GM19240 (cell line): ENCODE measurements around the gene SPSB1.
"Not testable (repeated sequence)": the region's sequence is repeated elsewhere in the genome, so short reads cannot be mapped to it uniquely, and the experiment has no call there.

Experiments used
- DNase-seq: peaks from one replicate; pipeline ENCODE4 v3.0.0; 2011; ENCODE audit warnings: low spot score; ENCODE audit not compliant: insufficient read length

Gene SPSB1

DNA sequence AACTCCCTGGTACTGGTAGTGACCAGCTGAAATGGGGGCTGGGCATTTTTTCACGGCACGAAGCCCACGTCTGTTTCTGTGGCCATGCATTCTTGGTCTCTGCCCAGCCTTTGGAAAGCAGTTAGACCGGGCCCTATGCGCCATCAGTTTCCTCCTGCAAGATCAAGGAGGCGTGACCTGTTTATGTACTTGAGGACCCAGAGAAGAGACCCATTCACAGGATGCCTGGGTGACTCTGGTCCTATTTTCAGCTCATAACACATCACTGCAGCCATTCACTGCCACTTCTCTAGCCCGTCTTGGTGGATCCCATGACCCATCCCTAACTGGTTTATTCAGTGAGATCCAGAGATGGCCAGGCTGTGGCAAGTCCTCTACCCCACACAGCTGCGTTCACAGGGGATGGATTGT, 70.4 kb downstream of the SPSB1 start:
- no peak for DNase-seq

DNA sequence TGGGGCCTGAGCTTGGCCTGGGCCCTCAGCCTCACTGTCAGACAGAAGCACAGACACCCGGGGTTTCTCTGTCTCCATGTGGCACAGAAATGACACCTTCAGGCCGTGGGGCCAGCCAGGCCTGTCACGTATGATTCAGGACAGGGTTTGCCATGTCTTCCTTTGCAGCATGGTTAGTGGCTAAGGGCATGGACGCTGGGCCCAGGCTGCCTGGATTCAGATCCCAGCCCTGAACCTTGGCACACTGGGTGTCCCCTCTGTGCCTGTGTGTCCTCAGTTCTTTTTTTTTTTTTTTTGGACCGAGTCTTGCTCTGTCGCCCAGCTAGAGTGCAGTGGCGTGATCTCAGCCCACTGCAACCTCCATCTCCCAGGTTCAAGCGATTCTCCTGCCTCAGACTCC, 73.6 kb downstream of the SPSB1 start:
- DNase-seq, result no peak

DNA sequence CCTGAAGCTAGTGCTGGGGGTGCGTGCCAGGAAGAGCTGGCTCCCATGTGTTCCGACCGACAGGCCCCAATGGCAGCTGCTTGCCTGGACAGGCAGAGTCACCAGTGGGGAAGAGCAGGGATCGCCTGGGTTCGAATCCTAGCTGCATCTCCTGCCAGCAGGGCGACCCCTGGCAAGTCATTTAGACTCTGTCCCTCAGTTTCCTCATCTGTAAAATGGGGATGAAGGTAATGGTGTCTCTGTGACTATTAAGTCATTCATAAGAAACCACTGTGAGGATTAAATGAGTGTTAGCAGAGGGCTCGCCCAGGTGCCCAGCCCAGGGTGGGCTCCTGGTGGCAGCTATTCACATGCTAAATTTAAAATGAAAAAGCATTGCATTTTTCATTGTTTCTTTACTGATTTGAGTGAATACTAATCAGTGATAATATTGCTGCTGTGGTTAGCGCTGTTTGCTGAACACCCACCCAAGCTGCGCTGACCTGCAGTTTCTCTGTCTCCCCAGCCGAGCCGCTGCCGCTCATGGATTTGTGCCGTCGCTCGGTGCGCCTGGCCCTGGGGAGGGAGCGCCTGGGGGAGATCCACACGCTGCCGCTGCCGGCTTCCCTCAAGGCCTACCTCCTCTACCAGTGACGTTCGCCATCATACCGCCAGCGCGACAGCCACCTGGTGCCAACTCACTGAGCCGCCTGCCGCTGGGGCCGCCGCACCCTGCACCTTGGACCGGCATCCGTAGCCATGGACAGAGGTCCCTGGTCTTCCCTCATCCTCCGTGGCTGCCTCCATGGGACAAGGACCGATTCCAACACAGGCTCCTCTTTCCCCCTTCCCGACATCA, 74.5 kb downstream of the SPSB1 start:
- DNase-seq, result no peak

DNA sequence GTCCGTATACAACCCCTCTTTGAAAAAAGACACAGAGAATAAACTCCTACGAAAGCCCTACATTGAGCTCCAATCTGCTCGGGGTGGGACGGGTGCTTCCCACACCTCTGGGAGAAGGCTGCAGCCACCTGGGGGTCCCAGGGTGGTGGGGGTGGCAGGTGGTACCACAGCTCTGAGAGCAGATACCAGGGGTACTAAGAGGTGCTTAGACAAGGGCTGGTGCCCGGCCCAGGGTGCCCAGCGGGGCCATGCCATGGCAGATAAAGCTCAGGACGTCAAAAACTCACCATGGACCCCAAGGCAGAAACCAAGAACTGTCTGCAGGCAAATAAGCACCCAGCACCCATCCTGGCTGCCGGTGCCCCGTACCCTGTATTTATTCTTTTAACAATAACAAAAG, 75.1 kb downstream of the SPSB1 start:
- DNase-seq, result no peak

- no peak for DNase-seq
Measured at GRCh38 chr1:9368356-9368755, 75.7 kb downstream of the SPSB1 start.

- DNase-seq, result no peak
Measured at GRCh38 chr1:9369964-9370788, 77.5 kb downstream of the SPSB1 start.

GRCh38 chr1:9371391-9371935, 78.8 kb downstream of the SPSB1 start:
- DNase-seq, result no peak

DNA sequence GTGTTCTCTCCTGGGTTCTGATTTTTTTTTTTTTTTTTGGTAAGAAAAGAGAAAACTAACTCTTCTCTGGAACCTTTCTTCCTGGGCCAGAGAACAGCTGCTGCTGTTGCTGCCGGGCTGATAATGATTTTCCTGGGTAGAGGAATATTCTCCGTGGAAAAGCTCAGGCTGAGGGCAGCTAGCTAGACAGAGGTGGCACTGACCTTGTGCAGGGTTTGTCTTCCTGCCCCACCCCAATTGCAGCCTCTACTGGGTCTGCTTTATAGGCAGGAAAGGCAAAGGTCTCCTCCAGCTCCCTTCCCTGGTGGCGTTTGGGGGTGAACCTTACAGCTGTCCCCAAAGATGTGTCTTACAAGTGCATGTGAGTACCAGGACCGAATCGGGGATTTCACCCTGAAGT, 79.3 kb downstream of the SPSB1 start:
- DNase-seq, result no peak

GRCh38 chr1:9373619-9374018, 80.9 kb downstream of the SPSB1 start:
- no peak for DNase-seq

DNA sequence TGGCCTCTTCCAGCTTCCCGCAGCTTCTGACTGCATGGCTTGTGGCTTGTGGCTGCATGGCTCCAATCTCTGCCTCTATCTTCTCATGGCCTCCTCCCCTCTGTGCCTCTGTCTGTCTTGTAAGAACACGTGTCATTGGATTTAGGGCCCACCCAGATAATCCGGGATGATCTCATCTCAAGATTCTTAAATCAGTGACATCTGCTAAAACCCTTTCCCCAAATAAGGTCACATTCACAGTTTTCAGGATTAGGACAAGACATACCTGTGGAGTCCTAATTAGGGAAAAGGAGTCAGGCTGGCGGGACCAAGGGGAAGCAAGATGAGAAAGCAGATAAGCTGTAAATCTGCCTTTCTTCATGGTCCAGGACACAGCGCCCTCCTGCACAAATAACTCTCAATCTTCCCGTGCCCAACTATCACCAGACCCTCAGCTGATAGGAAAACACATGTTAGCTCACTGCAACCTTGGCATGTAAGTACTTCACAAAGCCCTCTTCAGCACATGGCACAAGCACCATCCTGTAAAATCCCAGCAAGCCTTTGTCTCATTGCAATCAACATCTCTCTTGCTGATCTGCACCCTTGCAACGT, 82.2 kb downstream of the SPSB1 start:
- no peak for DNase-seq

DNA sequence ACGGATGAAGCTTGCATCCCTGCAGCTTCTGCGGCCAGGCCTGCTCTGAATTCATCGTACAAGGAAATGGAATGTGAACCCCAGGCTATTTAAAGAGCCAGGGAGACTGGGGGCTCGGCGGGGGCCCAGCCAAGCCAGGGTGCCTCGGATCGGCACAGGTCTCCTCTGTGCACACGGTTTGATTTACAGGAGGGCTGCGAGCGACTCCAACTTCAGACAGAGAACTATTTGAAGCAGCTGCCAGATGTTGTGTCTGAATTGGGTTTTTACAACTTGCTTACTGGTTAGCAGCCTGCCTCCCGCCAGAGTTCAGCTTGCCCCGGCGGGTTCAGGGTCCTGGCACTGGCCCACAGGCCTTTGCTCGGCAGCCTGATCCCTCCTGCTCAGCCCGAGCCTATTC, 83.2 kb downstream of the SPSB1 start:
- no peak for DNase-seq

- no peak for DNase-seq
Measured at GRCh38 chr1:9376430-9376829, 83.7 kb downstream of the SPSB1 start.

GRCh38 chr1:9376886-9377333, 84.2 kb downstream of the SPSB1 start:
- DNase-seq, result no peak

DNA sequence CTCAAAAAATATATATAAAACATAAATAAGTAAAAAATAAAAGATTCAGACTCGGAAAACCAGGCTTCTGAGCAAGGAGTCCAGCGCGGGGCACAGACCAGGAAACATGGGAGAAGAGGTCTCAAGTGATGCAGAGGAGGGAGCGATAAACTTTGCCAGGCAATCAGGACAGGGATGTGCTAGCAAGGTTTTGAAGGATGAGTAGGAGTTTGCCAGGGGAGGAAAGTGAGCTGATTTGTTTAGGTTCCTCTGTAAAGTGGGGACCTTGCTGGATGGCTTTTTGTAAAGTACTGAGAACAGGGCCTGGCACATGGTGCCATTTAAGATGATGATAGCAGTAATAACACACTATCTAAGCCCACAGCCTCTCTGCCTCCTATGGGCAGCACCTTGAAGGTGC, 86.1 kb downstream of the SPSB1 start:
- no peak for DNase-seq

DNA sequence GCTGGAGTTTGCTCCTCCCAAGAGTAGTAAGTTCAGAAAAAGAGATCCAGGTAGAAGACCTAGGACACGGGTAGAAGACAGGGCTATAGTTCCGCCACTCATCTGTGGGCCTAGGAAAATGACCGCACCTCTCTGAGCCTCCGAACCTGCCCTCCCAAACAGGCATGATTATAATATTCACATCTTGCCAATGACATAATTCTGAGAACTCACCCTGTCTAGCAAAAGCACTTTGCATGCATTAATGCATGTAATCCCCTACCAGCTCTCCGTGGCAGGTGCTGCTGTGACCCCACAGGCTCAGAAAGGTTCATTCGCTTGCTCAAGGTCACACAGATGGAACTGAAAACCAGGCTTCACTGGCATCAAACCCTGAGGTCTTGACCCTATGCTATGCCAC, 88.0 kb downstream of the SPSB1 start:
- DNase-seq, result no peak

GRCh38 chr1:9382643-9383491, 90.2 kb downstream of the SPSB1 start:
- no peak for DNase-seq

- DNase-seq, result no peak
Measured at GRCh38 chr1:9384128-9384527, 91.4 kb downstream of the SPSB1 start.

DNA sequence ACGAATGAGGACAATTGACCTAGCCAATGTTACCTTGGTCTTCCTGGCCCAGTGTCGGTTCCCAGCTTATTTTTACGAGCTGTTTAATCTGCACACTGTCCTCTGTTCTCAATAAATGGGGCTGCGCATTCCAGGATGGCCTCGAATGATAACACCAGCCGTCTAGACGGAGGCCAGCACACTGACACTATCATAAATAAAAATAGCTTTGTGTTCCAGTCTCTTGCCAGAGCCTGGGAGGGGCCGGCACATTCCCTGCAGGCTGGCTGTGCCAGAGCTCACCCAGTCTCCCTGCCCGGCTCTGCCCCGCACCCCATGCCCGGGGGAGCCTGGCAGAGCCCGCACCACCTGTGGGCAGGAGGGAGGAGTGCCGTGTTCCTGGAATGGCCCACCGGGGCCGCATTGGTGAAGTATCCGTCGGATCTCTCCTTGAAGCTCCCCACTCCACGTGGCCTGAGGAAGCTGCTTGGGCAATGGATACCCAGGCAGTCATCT, 92.1 kb downstream of the SPSB1 start:
- no peak for DNase-seq

DNA sequence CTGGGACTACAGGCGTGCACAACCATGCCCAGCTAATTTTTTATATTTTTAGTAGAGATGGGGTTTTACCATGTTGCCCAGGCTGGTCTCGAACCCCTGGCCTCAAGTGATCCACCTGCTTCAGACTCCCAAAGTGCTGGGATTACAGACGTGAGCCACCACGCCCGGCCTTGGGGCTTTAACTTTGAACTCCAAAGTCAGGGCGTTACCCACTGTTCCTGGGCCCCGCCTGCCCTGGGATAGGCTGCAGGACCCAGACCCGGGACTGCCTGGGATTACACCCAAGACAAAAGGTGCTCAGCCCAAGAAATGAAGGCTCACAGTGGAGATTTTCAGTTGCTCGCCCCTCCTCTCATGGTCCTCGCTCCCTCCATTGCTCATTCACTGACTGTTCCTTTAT, 92.7 kb downstream of the SPSB1 start:
- DNase-seq, result not testable (repeated sequence)

DNA sequence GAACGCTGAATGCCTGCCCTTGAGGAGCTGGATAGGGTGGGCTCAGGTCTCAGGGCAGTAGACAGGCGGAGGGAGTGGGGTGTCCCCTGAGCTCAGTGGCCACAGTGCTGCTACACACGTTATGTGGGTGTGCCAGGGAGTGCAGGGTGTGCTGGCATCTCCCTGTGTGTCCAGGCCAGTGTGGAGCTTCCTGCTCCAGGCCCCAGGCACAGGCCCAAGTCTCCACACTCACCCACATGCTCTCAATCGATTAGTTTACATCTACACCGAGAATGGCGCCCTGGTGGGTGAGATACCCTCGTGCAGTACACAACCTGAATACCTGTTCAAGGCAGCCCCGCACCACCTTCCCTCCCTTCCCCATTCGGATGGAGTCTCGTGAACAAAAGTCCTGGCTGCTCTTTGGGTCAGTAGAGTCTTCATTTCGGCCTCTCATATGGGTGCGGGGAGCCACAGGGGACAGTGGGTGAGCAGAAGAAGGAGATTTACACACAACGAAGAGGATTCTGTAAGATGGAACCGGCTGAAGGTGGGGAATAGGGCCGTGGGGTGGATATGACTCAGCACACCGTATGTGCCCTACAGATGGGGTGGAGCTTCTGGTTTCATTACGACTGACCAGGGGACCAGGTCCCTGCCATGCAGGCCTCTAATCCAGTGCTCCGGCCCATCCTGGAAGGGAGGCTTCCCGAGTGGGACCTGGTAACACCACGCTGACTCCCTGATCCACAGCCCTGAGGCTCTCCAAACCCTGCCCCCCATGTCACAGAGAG, 93.3 kb downstream of the SPSB1 start:
- no peak for DNase-seq
